ENCODE results near the gene COG3. TPM values are rescaled to one million over a fixed set of nuclear protein-coding genes. Genes with fewer than 3 reads are reported as not detected.
"Not testable (repeated sequence)": the region's sequence is repeated elsewhere in the genome, so short reads cannot be mapped to it uniquely, and the experiment has no call there.

COG3 gene
- total RNA-seq, 1 donor = 31.2 TPM

- no peak for TF ChIP-seq CTCF (IDR thresholded peaks at IDR 0.05; ENCODE audit: insufficient read depth, low read length)
- no peak overlapping the region for H3K4me3 ChIP-seq (ENCODE audit: low read depth, low read length)
- no peak for DNase-seq (ENCODE audit: low read depth)
Measured at GRCh38 chr13:45422731-45423292, 41.9 kb upstream of the COG3 start.

- not testable (repeated sequence) for H3K4me3 ChIP-seq (ENCODE audit: low read depth, low read length); DNase-seq (ENCODE audit: low read depth)
Measured at GRCh38 chr13:45426056-45426841, 38.5 kb upstream of the COG3 start.

- H3K4me3 ChIP-seq (ENCODE audit: low read depth, low read length) = no peak overlapping the region
- no peak for DNase-seq (ENCODE audit: low read depth)
- TF ChIP-seq CTCF (IDR thresholded peaks at IDR 0.05; ENCODE audit: insufficient read depth, low read length) = no peak
Measured at GRCh38 chr13:45432737-45433380, 31.9 kb upstream of the COG3 start.

GRCh38 chr13:45433381-45433790, 31.4 kb upstream of the COG3 start:
- no peak overlapping the region for H3K4me3 ChIP-seq (ENCODE audit: low read depth, low read length)
- no peak for TF ChIP-seq CTCF (IDR thresholded peaks at IDR 0.05; ENCODE audit: insufficient read depth, low read length)
- no peak for DNase-seq (ENCODE audit: low read depth)

- TF ChIP-seq CTCF (IDR thresholded peaks at IDR 0.05; ENCODE audit: insufficient read depth, low read length) = no peak
- no peak for DNase-seq (ENCODE audit: low read depth)
- H3K4me3 ChIP-seq (ENCODE audit: low read depth, low read length) = no peak overlapping the region
Measured at GRCh38 chr13:45434556-45435371, 30.0 kb upstream of the COG3 start.

GRCh38 chr13:45436332-45436731, 28.4 kb upstream of the COG3 start:
- no peak for TF ChIP-seq CTCF (IDR thresholded peaks at IDR 0.05; ENCODE audit: insufficient read depth, low read length)
- H3K4me3 ChIP-seq (ENCODE audit: low read depth, low read length) = no peak overlapping the region

GRCh38 chr13:45436953-45437352, 27.8 kb upstream of the COG3 start:
- DNase-seq (ENCODE audit: low read depth) = no peak
- H3K4me3 ChIP-seq (ENCODE audit: low read depth, low read length) = no peak overlapping the region
- TF ChIP-seq CTCF (IDR thresholded peaks at IDR 0.05; ENCODE audit: insufficient read depth, low read length) = no peak

More at GRCh38 chr13:45436332-45436731, 28.4 kb upstream of the COG3 start:
- DNase-seq (ENCODE audit: low read depth) = no peak

All from fibroblast of the aortic adventitia (primary cell).